ENCODE data around the gene CD320.

DNA sequence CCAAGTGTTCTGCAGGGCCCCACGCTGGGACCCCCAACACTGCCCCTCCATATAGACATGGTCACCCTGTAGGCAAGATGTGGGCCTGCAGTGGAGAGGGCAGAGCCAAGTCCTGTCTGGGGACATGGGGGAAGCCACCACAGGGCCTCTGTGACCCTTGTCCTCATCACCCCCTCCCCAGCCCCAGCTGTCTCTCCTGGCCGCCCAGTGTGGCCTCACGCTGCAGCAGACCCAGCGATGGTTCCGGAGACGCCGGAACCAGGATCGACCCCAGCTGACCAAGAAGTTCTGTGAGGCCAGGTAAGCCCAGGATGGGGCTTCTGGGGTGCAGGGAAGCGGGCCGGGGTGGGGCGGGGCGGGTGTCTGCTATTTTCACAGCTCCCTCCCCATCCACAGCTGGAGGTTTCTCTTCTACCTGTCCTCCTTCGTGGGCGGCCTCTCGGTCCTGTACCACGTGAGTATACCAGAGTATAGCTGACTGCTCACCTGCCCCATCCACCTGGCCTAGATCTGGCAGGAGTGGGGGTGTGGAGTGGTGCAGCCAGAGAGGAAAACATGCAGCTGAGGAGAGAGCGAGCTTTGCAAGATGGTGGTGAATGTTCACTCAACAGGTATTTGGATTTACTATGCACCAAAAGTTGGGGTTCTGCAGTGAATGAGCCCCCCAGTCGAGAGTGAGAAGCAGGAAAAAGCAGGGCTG, 52.6 kb downstream of the CD320 start:
- TF ChIP-seq ZNF792 (tag by site-specific recombination; IDR thresholded peaks at IDR 0.05) (no peak), ZNF394 (tag by site-specific recombination; IDR thresholded peaks at IDR 0.05; ENCODE audit: borderline replicate concordance) (no peak), CTCF (tag by site-specific recombination; IDR thresholded peaks at IDR 0.05) (no peak), RBAK (tag by site-specific recombination; IDR thresholded peaks at IDR 0.05) (no peak), ZNF404 (tag by site-specific recombination; IDR thresholded peaks at IDR 0.05) (no peak), MYNN (tag by site-specific recombination; IDR thresholded peaks at IDR 0.05; ENCODE audit: borderline replicate concordance) (no peak), ZNF449 (tag by site-specific recombination; IDR thresholded peaks at IDR 0.05) (no peak)
